ENCODE data around the gene NMBR.
"Not testable (repeated sequence)": the region's sequence is repeated elsewhere in the genome, so short reads cannot be mapped to it uniquely, and the experiment has no call there.

NMBR gene

GRCh38 chr6:142048593-142048980 lies 98.3 kb downstream of the NMBR start:
- DNase-seq, result no peak

DNA sequence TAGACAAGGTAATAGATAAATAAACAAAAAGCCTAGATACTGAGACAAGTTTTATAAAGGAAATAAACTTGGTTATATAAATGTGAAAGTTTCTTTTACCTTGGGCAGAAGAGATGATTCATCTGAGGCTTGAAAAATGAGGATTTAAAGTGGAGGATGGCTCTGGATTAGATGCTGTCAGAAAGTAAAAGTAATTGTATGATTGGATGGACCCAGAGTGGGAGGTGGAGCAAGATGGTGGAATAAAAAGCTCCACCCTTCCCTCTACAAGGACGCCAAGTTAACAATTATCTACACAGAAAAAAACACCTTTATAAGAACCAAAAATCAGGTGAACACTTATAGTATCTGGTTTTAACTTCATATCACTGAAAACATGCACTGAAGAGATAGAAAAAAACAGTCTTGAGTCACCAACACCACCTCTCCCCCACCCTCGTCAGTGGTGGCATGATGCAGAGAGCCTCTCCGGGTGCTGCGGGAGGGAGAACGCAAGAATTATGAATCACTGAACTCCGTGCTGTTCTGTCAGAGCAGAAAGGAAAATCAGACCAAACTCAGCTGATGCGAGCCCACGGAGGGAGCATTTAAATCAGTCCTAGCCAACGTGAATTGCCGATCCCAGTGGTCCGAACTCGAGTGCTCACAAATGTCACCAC lies 98.9 kb downstream of the NMBR start:
- DNase-seq, result no peak

DNA sequence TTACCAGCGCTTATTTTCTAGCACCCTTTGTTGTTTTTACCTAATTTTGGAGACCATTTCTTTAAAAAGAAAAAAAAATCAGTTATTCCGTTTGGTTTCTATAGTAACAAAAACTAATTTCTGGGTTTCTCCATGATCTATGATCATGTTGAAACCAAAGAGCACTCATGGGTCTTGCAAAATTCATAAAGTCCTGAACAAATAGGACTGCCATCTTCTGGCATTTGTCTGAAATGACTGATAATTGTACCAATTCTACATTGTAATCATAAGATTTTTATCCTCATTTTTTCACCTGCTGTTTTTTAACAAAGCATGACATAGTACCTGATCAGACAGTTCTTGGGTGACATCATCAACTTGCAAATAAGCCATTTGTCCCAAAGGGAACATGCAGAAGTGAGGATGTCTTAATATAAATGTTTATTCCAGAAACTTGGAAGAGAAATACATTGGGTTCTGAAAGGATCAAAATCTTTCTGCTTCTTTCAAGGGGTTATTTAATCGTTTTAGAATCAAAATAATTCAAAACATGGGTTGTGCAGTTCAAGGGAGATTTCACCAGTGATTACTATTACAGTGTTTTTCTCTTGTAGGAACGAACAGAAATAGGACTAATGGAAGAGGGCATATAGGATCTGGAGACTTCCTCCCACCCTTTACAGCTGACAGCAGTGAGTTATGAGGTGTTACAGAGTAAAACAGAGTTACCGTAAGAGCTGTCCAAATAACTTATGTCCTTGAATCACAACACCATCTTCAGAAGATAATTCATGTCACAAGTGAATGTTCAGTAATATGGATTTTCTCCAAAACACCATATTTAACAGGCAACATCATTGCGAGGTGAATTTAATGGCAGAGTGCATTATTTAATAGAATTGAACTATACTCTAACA lies 101.3 kb downstream of the NMBR start:
- no peak for DNase-seq

- no peak for DNase-seq
These were observed 111.0 kb downstream of the NMBR start for GRCh38 chr6:142035890-142036289.

DNA sequence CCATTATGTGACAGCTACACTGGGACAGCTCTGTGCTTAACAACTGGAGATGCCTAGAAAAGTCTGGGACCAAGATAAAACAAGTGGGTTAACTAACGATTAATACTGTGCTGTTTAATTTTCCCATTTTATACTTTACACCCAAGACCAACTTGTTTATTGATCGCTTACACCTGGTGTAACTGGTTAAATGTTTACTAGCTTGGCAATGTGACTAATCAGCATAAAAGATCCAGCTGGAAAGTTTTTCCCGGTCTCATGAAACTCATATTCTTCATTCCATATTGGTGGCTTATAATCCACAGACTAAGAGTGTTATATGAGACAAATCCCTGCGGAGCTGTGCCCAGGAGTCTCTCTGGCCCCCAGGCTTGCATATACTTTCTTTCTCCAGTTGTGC lies 115.9 kb downstream of the NMBR start:
- no peak for DNase-seq

- no peak for DNase-seq
These were observed 116.8 kb downstream of the NMBR start for GRCh38 chr6:142030115-142030619.

DNA sequence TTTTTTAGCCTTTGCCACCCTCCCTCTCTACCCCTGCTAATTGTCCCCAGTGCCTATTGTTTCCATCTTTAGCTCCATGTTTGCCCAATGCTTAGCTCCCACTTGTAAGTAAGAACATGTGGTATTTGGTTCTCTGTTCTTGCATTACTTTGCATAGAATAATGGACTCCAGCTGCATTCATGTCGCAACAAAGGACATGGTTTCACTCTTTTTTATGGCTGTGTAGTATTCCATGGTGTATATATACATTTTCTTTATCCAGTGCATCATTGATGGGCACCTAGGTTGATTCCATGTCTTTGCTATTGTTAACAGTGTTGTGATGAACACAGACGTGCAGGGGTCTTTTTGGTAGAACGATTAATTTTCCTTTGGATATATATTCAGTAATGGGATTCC lies 118.4 kb downstream of the NMBR start:
- no peak for DNase-seq

DNA sequence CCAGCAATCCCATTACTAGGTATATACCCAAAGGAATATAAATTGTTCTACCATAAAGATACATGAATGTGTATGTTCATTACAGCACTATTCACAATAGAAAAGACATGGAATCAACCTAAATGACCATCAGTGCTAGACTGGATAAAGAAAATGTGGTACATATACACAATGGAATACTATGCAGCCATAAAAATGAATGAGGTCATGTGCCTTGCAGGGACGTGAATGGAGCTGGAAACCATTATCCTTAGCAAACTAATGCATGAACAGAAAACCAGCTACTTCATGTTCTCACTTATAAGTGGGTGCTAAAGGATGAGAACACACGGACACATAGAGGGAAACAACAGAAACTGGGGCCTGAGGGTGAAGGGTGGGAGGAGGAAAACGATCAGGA lies 119.1 kb downstream of the NMBR start:
- not testable (repeated sequence) for DNase-seq

- DNase-seq, result no peak
These were observed 119.8 kb downstream of the NMBR start for GRCh38 chr6:142027074-142027473.

GRCh38 chr6:142026471-142026870 lies 120.5 kb downstream of the NMBR start:
- no peak for DNase-seq

Data from NCI-H1436 treated with DMSO at 0.1 percent for 48 hours (cell line).